HEK293 (cell line): Measurements from ENCODE around the gene AGO4.
"Not testable (repeated sequence)": the region's sequence is repeated elsewhere in the genome, so short reads cannot be mapped to it uniquely, and the experiment has no call there.

ENCODE experiments used
- CTCF ChIA-PET: fragments of 350-600 bp; formaldehyde crosslinking; extraction: SDS; loops from one replicate; lab custom pipeline; 2021; ENCODE audit warnings: antibody characterized with exemption; lab: Yijun Ruan, JAX
- POLR2A ChIA-PET: fragments of 300-600 bp; formaldehyde crosslinking; extraction: SDS; loops from one replicate; lab custom pipeline; 2020; ENCODE audit warnings: antibody characterized with exemption, inconsistent platforms; lab: Yijun Ruan, JAX
- H3K27ac ChIP-seq: fragments of 200-500 bp; sonication (Bioruptor generic); 2 replicates; pipeline ENCODE4 v1.5.1; 2014; ENCODE audit warnings: low read depth, low read length, control low read depth, inconsistent platforms; ENCODE audit errors: extremely low read depth
- H3K36me3 ChIP-seq, 2 experiments: fragments of 200-500 bp in 1 of 2; sonication (Bioruptor generic) in 1 of 2; 1 replicate in 1 of 2; 2 replicates in 1 of 2; pipeline ENCODE4 v1.5.1; 2014 to 2017; ENCODE audit warnings: inconsistent platforms in 2 of 2, low read length in 2 of 2; ENCODE audit not compliant: control insufficient read depth in 2 of 2, insufficient read depth in 1 of 2
- H3K4me1 ChIP-seq: fragments of 200-500 bp; sonication (Bioruptor generic); 2 replicates; pipeline ENCODE4 v1.5.1; 2014; ENCODE audit warnings: mild to moderate bottlenecking, low read length, inconsistent platforms; ENCODE audit not compliant: control insufficient read depth, insufficient read depth
- H3K4me3 ChIP-seq: 2 replicates; pipeline ENCODE4 v1.5.1; 2011; ENCODE audit warnings: low read depth, mild to moderate bottlenecking, control low read depth, low read length, moderate library complexity
- H3K9me3 ChIP-seq: fragments of 200-500 bp; sonication (Bioruptor generic); 2 replicates; pipeline ENCODE4 v1.5.1; 2014; ENCODE audit warnings: low read depth, low read length, inconsistent platforms; ENCODE audit not compliant: control insufficient read depth, insufficient read depth
- HIC1 ChIP-seq: fragments of 450-650 bp; formaldehyde crosslinking; IDR thresholded peaks from 2 replicates; pipeline ENCODE4 v1.5.1; 2016; ENCODE audit warnings: missing biosample characterization, missing genetic modification characterization
- KLF7 ChIP-seq: fragments of 450-650 bp; formaldehyde crosslinking; IDR thresholded peaks from 2 replicates; pipeline ENCODE4 v1.5.1; 2016; ENCODE audit warnings: missing biosample characterization, missing genetic modification characterization, borderline replicate concordance
- KLF8 ChIP-seq: fragments of 450-650 bp; formaldehyde crosslinking; IDR thresholded peaks from 2 replicates; pipeline ENCODE4 v1.5.1; 2016; ENCODE audit warnings: missing biosample characterization, missing genetic modification characterization
- PATZ1 ChIP-seq: fragments of 450-650 bp; formaldehyde crosslinking; IDR thresholded peaks from 2 replicates; pipeline ENCODE4 v1.5.1; 2016; ENCODE audit warnings: missing biosample characterization, missing genetic modification characterization
- PRDM2 ChIP-seq: fragments of 450-650 bp; formaldehyde crosslinking; IDR thresholded peaks from 2 replicates; pipeline ENCODE4 v1.5.1; 2016; ENCODE audit warnings: missing biosample characterization, missing genetic modification characterization, borderline replicate concordance
- TCF7L2 ChIP-seq: IDR thresholded peaks from 2 replicates; pipeline ENCODE4 v1.6.1; 2011; ENCODE audit warnings: low read depth, mild to moderate bottlenecking, inconsistent platforms, low read length, moderate library complexity, borderline replicate concordance
- ZBTB20 ChIP-seq: fragments of 450-650 bp; formaldehyde crosslinking; IDR thresholded peaks from 2 replicates; pipeline ENCODE4 v1.5.1; 2016; ENCODE audit warnings: missing biosample characterization, missing genetic modification characterization
- ZNF112 ChIP-seq: fragments of 450-650 bp; formaldehyde crosslinking; IDR thresholded peaks from 2 replicates; pipeline ENCODE4 v1.5.0; 2017; ENCODE audit warnings: missing biosample characterization, missing genetic modification characterization
- ZNF114 ChIP-seq: fragments of 450-650 bp; formaldehyde crosslinking; IDR thresholded peaks from 2 replicates; pipeline ENCODE4 v1.5.0; 2017; ENCODE audit warnings: missing biosample characterization, missing genetic modification characterization
- ZNF138 ChIP-seq: fragments of 450-650 bp; formaldehyde crosslinking; IDR thresholded peaks from 2 replicates; pipeline ENCODE4 v1.5.1; 2016; ENCODE audit warnings: missing biosample characterization, missing genetic modification characterization, borderline replicate concordance
- ZNF335 ChIP-seq: fragments of 450-650 bp; formaldehyde crosslinking; conservative IDR thresholded peaks from 2 replicates; pipeline ENCODE4 v1.5.1; 2016; ENCODE audit warnings: missing biosample characterization, missing genetic modification characterization
- ZNF426 ChIP-seq: fragments of 450-650 bp; formaldehyde crosslinking; IDR thresholded peaks from 2 replicates; pipeline ENCODE4 v1.5.1; 2017; ENCODE audit warnings: missing biosample characterization, missing genetic modification characterization, mild to moderate bottlenecking, inconsistent platforms, moderate library complexity
- ZNF433 ChIP-seq: fragments of 450-650 bp; formaldehyde crosslinking; IDR thresholded peaks from 2 replicates; pipeline ENCODE4 v1.5.1; 2016; ENCODE audit warnings: missing biosample characterization, missing genetic modification characterization, low read depth
- ZNF654 ChIP-seq: fragments of 450-650 bp; formaldehyde crosslinking; IDR thresholded peaks from 2 replicates; pipeline ENCODE4 v1.5.1; 2016; ENCODE audit warnings: low read depth, missing biosample characterization, missing genetic modification characterization
- ZNF677 ChIP-seq: fragments of 450-650 bp; IDR thresholded peaks from 2 replicates; pipeline ENCODE4 v1.5.0; 2018; ENCODE audit warnings: missing biosample characterization, mild to moderate bottlenecking, missing genetic modification characterization, moderate library complexity
- ZNF704 ChIP-seq: fragments of 450-650 bp; formaldehyde crosslinking; IDR thresholded peaks from 2 replicates; pipeline ENCODE4 v1.5.1; 2016; ENCODE audit warnings: missing biosample characterization, missing genetic modification characterization
- ZNF76 ChIP-seq: fragments of 450-650 bp; formaldehyde crosslinking; IDR thresholded peaks from 2 replicates; pipeline ENCODE4; 2016; ENCODE audit warnings: low read depth, missing biosample characterization, missing genetic modification characterization, borderline replicate concordance
- ZNF843 ChIP-seq: fragments of 450-650 bp; formaldehyde crosslinking; IDR thresholded peaks from 2 replicates; pipeline ENCODE4 v1.5.1; 2016; ENCODE audit warnings: missing biosample characterization, missing genetic modification characterization

AGO4 gene

GRCh38 chr1:35773711-35774110 is 34.1 kb upstream of the AGO4 start:
- no peak overlapping the region for H3K4me3 ChIP-seq
- H3K36me3 ChIP-seq, result no peaks in the 10 kb centered on the region
- POLR2A ChIA-PET, result no interaction called here
- H3K4me1 ChIP-seq, result no peaks in the 10 kb centered on the region
- H3K27ac ChIP-seq, result no peak overlapping the region
- CTCF ChIA-PET, result interaction anchor here (1.4 to 2.2 kb wide), 2 partner anchors 203 to 205 kb away, joined by 6 to 18 read pairs; no protein-coding TSS in a partner anchor
- no peaks in the 10 kb centered on the region for H3K9me3 ChIP-seq
- TF ChIP-seq PRDM2 (tag by site-specific recombination) (no peak), KLF8 (no peak), ZNF677 (tag by site-specific recombination) (no peak), ZNF433 (tag by site-specific recombination) (no peak), ZNF704 (tag by site-specific recombination) (no peak), ZNF654 (no peak), ZNF114 (tag by site-specific recombination) (no peak), ZNF138 (tag by site-specific recombination) (no peak), ZBTB20 (no peak), KLF7 (tag by site-specific recombination) (no peak), ZNF76 (tag by site-specific recombination) (no peak), ZNF843 (no peak)
- TF ChIP-seq, all 188 proteins: peak for 0

GRCh38 chr1:35776172-35776571 is 31.6 kb upstream of the AGO4 start:
- H3K9me3 ChIP-seq, H3K4me3 ChIP-seq, H3K36me3 ChIP-seq, H3K27ac ChIP-seq, H3K4me1 ChIP-seq: not testable (repeated sequence)
- ChIA-PET CTCF (interaction anchor here (0.7 to 2.2 kb wide), 7 partner anchors 16 to 910 kb away, joined by 3 to 13 read pairs (median 3); no protein-coding TSS in a partner anchor), POLR2A (interaction anchor here (0.6 to 1.4 kb wide), 2 partner anchors 56 to 207 kb away, joined by 4 read pairs; no protein-coding TSS in a partner anchor)

GRCh38 chr1:35777109-35777508 is 30.7 kb upstream of the AGO4 start:
- CTCF ChIA-PET, result interaction anchor here (0.6 to 2.2 kb wide), 8 partner anchors 15 to 924 kb away, joined by 3 to 13 read pairs (median 3); no protein-coding TSS in a partner anchor
- Histone ChIP-seq H3K4me3 (no peak overlapping the region), H3K9me3 (no peaks in the 10 kb centered on the region), H3K4me1 (no peaks in the 10 kb centered on the region), H3K36me3 (no peaks in the 10 kb centered on the region), H3K27ac (no peak overlapping the region)
- POLR2A ChIA-PET, result interaction anchor here (0.6 to 1.4 kb wide), 2 partner anchors 17 to 208 kb away, joined by 4 to 7 read pairs; no protein-coding TSS in a partner anchor
- TF ChIP-seq HIC1 (tag by site-specific recombination), result no peak
- TF ChIP-seq ZNF335 (tag by site-specific recombination), result no peak
- TF ChIP-seq PATZ1 (tag by site-specific recombination), result no peak
- no peak for TF ChIP-seq ZNF112
- no peak for TF ChIP-seq ZNF426 (tag by site-specific recombination)
- no peak for TF ChIP-seq TCF7L2
- TF ChIP-seq, all 188 proteins: peak for 0
